ENCODE measurements around the gene MMP14.

GRCh38 chr14:22872033-22872832, 35.8 kb downstream of the MMP14 start:
- TF ChIP-seq CEBPB (IDR thresholded peaks at IDR 0.05; ENCODE audit: low read depth, low read length) (no peak), TBP (IDR thresholded peaks at IDR 0.05; ENCODE audit: low read depth, low read length) (peak; percentile 56; the same call in 1 of the 2 replicates)

All from H1 (cell line).